AG04449 (cell line): ENCODE results near the gene NCOA1.

ENCODE experiments used
- CTCF ChIA-PET: fragments of 350-600 bp; formaldehyde crosslinking; extraction: SDS; loops from one replicate; lab custom pipeline; 2021; ENCODE audit warnings: antibody characterized with exemption; lab: Yijun Ruan, JAX
- POLR2A ChIA-PET: fragments of 400-600, 350-600 bp; formaldehyde crosslinking; extraction: SDS; loops from one replicate; lab custom pipeline; 2020; ENCODE audit warnings: antibody characterized with exemption, inconsistent platforms; lab: Yijun Ruan, JAX
- DNase-seq: peaks from one replicate; pipeline ENCODE4 v3.0.0-alpha.2; 2010; ENCODE audit warnings: low read depth, low spot score
- H3K4me3 ChIP-seq: 2 replicates; pipeline ENCODE4 v1.5.1; 2011; ENCODE audit warnings: low read depth, mild to moderate bottlenecking, control low read depth, low read length
- CTCF ChIP-seq: IDR thresholded peaks from one replicate; pipeline ENCODE4 v1.5.1; 2011; ENCODE audit warnings: mild to moderate bottlenecking, moderate library complexity, low read length, control low read depth, inconsistent platforms; ENCODE audit not compliant: insufficient read depth; ENCODE audit errors: missing control alignments

Gene NCOA1

GRCh38 chr2:24652265-24653182 lies 161.5 kb downstream of the NCOA1 start:
- H3K4me3 ChIP-seq, result no peak overlapping the region
- ChIA-PET CTCF (no interaction called here), POLR2A (no interaction called here)
- DNase-seq, result no peak
- no peak for TF ChIP-seq CTCF

- ChIA-PET POLR2A (no interaction called here), CTCF (no interaction called here)
- TF ChIP-seq CTCF, result no peak
- H3K4me3 ChIP-seq, result no peak overlapping the region
- DNase-seq, result no peak
Observed at GRCh38 chr2:24657818-24658217, 166.8 kb downstream of the NCOA1 start.

- H3K4me3 ChIP-seq, result no peak overlapping the region
- no peak for DNase-seq
- TF ChIP-seq CTCF, result no peak
- CTCF ChIA-PET, result no interaction called here
- POLR2A ChIA-PET, result no interaction called here
Observed at GRCh38 chr2:24658531-24659202, 167.6 kb downstream of the NCOA1 start.

- H3K4me3 ChIP-seq, result no peak overlapping the region
- TF ChIP-seq CTCF, result no peak
- ChIA-PET POLR2A (no interaction called here), CTCF (no interaction called here)
- no peak for DNase-seq
Observed at GRCh38 chr2:24659862-24660261, 168.8 kb downstream of the NCOA1 start.

- no peak overlapping the region for H3K4me3 ChIP-seq
- POLR2A ChIA-PET, result no interaction called here
- DNase-seq, result no peak
- no peak for TF ChIP-seq CTCF
- CTCF ChIA-PET, result no interaction called here
Observed at GRCh38 chr2:24667542-24667941, 176.5 kb downstream of the NCOA1 start.

GRCh38 chr2:24671230-24671629 lies 180.2 kb downstream of the NCOA1 start:
- no peak for DNase-seq
- H3K4me3 ChIP-seq, result no peak overlapping the region
- no peak for TF ChIP-seq CTCF
- ChIA-PET CTCF (no interaction called here), POLR2A (no interaction called here)
